T47D (cell line): ENCODE results near the gene RXRA.

Source experiments
- DNase-seq, 2 experiments: peaks; one replicate each; pipeline versions ENCODE4 v3.0.0 to v3.0.0-alpha.2; 2011 to 2012; ENCODE audit warnings: low read depth in 1 of 2, low spot score in 1 of 2
- JUND ChIP-seq: IDR thresholded peaks from 2 replicates; pipeline ENCODE4 v1.6.1; 2012; ENCODE audit warnings: low read depth
- in situ Hi-C: cut with HindIII; loops from 2 replicates; pipeline ENCODE4 v1.10.0; 2016; ENCODE audit warnings: low sequenced_read_pairs, low pct_unique_long_range_greater_than_20kb

RXRA gene

DNA sequence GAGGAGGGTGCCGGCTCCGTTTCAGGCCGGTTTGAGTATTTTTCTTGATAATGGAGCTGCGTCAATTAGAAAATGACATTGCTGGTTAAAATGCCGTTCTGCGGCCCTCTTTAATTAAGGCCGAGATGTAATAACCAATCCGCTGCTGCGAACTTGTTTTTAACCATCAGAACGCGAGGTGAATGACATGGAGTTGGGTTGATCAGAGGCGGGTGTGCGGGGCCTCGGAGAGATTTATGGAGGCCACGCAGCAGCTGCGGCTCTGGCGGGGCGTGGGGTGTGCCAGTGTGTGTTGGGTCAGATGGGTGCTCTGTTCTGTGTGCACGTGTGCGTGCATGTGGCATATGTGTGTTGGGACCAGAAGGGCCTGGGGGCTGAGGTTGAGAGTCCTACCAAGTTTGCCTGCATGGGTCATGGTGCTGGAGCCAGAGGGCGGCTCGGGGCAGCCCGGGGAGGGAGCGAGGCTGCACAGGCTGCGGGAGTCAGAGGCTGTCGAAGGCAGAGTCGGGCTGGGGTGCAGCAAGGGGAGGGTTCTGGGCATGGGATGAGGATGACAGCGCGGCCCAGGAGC, 25.4 kb downstream of the RXRA start:
- DNase-seq, result no peak
- in situ Hi-C loops, result no loop called here
- no peak for TF ChIP-seq JUND

- no peak for TF ChIP-seq JUND
- DNase-seq, result no peak
- in situ Hi-C loops, result no loop called here
These were observed 26.1 kb downstream of the RXRA start for GRCh38 chr9:134352247-134352933.

DNA sequence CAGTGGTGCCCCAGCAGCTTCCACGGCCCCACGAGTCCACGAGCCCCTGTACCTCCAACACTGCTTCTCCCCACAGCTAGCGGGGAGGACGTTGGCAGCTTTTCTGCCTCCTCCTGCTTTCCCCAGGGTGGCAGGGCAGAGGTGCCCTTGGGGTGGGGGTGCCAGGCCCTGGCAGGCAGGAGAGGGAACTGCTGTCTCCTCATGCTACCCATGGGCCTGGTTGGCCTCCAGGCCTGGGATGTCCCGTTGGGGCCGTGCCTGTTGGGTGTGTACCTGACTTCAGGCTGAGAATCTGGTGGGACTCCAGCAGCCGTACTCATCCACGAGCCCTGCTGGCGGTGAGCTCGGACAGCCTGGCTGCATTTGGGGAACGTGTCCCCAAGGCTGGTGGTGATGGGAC, 27.3 kb downstream of the RXRA start:
- no peak for TF ChIP-seq JUND
- DNase-seq, result no peak
- in situ Hi-C loops, result no loop called here

DNA sequence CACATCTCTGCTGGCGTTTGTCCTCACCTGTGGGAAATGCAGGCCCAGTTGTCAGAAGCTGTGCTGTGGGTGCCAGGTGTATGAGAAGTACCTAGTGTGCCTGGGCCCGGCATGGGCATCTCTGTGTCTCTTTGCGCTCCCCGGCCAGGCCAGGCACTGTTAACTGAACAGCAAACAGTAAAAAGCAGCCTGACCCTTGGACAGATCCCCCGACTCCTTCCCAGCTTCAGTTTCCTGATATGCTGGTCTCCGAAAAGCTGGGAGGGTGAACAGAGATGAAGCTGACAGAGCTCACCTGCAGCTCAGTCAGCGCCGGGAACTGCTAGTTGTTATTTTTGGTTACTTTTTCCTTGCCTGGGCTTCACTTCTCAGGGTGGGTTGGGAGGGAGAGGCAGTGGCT, 28.9 kb downstream of the RXRA start:
- in situ Hi-C loops, result no loop called here
- no peak for TF ChIP-seq JUND
- no peak for DNase-seq

DNA sequence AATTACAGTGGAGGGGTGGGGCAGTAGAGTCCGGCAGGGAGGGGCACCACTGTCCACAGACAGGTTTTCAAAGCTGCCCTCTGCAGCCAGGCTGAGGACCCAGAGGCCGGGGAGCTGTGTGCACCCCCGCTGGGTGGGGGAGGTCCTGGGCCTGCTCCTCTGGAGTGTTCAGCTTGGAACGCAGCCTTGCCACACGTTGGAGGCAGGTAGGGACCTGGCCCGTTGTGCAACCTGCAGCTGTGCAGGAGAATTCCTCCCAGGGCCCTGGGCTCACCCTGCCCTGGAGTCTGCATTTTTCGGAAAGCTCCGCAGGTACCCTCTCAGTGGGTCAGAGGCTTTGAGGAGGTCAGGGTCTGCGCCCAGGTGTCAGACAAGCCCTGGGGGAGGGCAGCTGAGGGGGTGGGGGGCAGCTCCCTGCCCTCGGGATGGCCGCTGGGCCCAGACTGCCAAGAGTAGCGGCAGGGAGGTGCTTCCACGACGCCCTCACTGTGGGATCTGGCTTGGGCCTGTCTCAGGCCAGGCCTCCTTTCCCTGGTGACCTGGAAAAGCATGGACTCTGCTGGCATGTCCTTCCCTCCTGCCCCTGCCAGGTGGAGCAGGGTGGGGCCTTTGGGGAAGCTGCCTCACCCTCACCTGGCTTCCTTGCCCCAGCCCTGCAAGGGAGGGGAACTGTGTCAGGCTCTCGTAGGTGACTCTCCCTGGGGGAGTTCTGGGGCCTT, 29.5 kb downstream of the RXRA start:
- no peak for TF ChIP-seq JUND
- in situ Hi-C loops, result no loop called here

DNA sequence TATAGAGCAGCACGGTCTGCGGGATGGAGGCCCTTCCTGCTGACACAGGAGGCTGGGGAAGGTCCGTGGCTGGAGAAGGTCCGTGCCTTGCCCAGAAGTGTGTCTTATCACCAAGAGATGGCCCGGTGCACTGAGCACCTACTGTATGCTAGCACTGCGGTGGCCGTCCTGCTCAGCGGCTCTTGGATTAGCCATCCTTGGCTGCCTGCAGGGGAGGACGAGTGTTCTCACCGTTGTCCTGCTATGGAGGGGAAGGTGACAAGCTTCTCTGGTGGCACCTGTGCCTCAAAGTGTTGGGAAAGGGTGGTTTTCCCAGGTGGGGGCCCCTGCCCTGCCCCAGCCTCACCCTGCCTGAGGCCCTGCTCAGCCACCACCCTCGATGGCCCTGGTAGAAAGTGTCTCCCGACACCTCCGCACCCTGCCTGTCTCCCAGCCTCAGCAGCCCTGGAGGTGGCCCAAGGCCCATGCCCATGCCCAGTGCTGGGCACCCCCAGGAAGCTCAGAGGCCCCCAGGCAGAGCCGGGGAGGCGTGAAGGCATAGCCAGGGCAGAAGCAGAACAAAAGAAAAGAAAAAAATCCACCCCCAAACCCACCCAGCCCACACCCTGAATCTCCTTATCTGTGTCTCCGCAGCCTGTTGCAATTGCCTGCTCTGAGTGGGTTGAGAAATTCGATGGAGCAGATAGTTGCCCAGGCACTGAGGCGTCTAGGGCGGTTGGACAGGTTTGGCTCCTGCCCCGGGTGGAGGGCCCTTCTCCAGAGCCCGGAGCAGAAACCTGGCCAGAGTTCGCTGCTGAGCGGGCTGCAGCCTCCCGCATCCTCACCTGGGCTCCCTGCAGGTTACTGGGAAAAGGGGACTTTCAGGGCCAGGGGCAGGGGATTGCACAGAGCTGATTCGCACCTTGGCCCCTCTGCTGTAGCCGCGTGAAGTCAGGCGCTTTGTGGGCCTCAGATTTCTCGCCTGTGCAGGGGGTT, 30.5 kb downstream of the RXRA start:
- no peak for TF ChIP-seq JUND
- DNase-seq, result peak; percentile 90 to 97
- in situ Hi-C loops, result no loop called here

More for the DNA sequence above, 29.5 kb downstream of the RXRA start:
- DNase-seq, result peak; percentile 78 to 84

DNA sequence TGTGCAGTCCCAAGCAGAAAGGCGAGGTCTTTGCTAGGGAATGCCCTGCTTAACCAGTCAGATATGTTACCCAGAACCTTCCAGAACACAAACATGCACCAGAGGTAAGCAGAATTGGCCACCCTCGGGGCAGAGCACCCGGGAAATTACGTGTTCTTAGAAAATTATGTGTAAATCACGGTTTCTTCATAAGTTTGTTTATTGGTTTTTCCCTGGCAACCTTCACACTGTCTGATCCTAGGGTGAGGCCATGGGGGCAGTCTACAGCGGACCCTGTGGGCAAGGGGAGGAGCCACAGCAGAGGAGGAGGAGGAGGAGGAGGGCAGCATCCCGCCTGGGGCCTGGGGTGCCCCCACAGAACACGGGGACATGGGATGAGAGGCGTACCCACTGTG, 31.4 kb downstream of the RXRA start:
- in situ Hi-C loops, result no loop called here
- no peak for TF ChIP-seq JUND
- peak; percentile 44 to 89 for DNase-seq

- no peak for TF ChIP-seq JUND
- in situ Hi-C loops, result no loop called here
- DNase-seq, result peak in 1 of 2 experiments; percentile 57
These were observed 31.9 kb downstream of the RXRA start for GRCh38 chr9:134358026-134358661.

GRCh38 chr9:134358662-134359319, 32.5 kb downstream of the RXRA start:
- TF ChIP-seq JUND, result no peak
- in situ Hi-C loops, result no loop called here
- peak in 1 of 2 experiments; percentile 54 for DNase-seq

- peak in 1 of 2 experiments; percentile 76 for DNase-seq
- TF ChIP-seq JUND, result no peak
- in situ Hi-C loops, result no loop called here
These were observed 33.4 kb downstream of the RXRA start for GRCh38 chr9:134359493-134360179.

DNA sequence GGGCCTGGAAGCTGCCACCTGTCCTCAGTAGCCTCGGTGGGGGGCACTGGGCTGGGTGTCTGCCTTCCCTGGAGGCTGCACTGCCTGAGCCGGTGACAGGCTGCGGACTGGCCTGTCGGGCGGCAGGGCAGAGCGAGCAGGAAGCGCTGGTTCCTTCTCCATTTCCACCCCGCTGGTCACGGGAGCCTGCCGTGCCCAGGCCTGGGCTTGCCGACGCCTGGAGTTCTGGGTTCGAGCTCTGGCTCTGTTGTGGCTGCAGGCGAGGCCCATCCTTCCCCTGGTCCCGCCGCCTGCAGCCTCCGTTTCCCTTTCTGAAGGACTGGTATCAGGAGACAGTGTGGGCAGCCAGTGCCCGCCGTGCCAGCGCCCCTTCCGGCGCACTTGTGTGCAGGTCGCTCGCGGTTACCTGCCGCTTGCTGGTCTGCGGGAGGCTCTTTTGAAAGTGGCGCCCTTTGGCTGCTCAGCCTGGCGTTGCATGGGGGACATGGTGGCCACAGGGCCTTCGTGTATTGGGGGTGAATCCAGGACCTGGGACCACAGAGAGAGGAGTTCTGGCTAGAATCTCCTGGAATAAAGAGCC, 34.0 kb downstream of the RXRA start:
- peak in 1 of 2 experiments; percentile 51 for DNase-seq
- in situ Hi-C loops, result no loop called here
- TF ChIP-seq JUND, result no peak
